Effector memory CD4-positive, alpha-beta T cell (primary cell): ENCODE results near the gene HIVEP3.
A peak's percentile ranks its signal among the peaks of the same experiment; 100 is the strongest.

Source experiments
- DNase-seq, 3 donors: peaks; one replicate each; pipeline ENCODE4 v3.0.0-alpha.2; 2020
- H3K27ac ChIP-seq: 2 replicates; pipeline ENCODE4 v1.7.0; 2013; ENCODE audit warnings: mild to moderate bottlenecking, low read length, moderate library complexity; ENCODE audit not compliant: insufficient read depth, poor library complexity, severe bottlenecking
- H3K27me3 ChIP-seq: replicated peaks from 2 replicates; pipeline ENCODE4 v1.7.0; 2013; ENCODE audit warnings: mild to moderate bottlenecking, low read length; ENCODE audit not compliant: insufficient read depth, control insufficient read depth, poor library complexity, severe bottlenecking
- H3K36me3 ChIP-seq: 2 replicates; pipeline ENCODE4 v1.7.0; 2013; ENCODE audit warnings: mild to moderate bottlenecking, low read length, moderate library complexity; ENCODE audit not compliant: control insufficient read depth, insufficient read depth
- H3K4me1 ChIP-seq: 2 replicates; pipeline ENCODE4 v1.7.0; 2013; ENCODE audit warnings: low read length, mild to moderate bottlenecking; ENCODE audit not compliant: control insufficient read depth, insufficient read depth, poor library complexity, severe bottlenecking
- H3K4me3 ChIP-seq: 2 replicates; pipeline ENCODE4 v1.7.0; 2013; ENCODE audit warnings: low read length, low read depth, mild to moderate bottlenecking; ENCODE audit not compliant: insufficient read depth, poor library complexity, severe bottlenecking
- H3K9me3 ChIP-seq: 2 replicates; pipeline ENCODE4 v1.7.0; 2013; ENCODE audit warnings: mild to moderate bottlenecking, low read length, moderate library complexity; ENCODE audit not compliant: control insufficient read depth

Gene HIVEP3

DNA sequence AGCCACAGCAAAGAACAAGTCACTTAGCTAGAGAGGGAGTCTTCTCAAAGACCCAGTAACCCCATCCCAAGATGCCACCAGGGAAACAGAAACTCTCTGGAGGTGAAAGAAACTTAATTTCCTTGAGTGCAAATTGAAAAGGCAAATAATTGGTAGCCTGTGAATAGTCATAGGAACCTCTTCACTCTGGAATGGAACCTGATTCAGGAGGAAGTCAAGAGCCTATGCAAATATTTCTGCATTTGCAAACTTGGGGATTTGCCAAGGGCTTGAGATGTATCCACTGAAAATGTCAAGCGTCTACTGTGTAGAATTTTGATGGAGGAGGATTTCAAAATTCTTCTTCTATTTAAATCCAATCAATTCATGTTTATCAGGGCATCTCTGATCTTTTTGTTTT is 5.7 kb downstream of the HIVEP3 start:
- Histone ChIP-seq H3K9me3 (no peaks in the 10 kb centered on the region), H3K27ac (no peak overlapping the region), H3K27me3 (no peaks in the 10 kb centered on the region), H3K36me3 (no peaks in the 10 kb centered on the region), H3K4me3 (no peak overlapping the region), H3K4me1 (peaks cover 36% of the 10 kb centered on the region)
- no peak for DNase-seq

GRCh38 chr1:41908288-41908895 is 10.3 kb downstream of the HIVEP3 start:
- Histone ChIP-seq H3K4me3 (no peak overlapping the region), H3K4me1 (no peaks in the 10 kb centered on the region), H3K36me3 (no peaks in the 10 kb centered on the region), H3K27ac (no peak overlapping the region), H3K27me3 (no peaks in the 10 kb centered on the region), H3K9me3 (no peaks in the 10 kb centered on the region)
- no peak for DNase-seq

DNA sequence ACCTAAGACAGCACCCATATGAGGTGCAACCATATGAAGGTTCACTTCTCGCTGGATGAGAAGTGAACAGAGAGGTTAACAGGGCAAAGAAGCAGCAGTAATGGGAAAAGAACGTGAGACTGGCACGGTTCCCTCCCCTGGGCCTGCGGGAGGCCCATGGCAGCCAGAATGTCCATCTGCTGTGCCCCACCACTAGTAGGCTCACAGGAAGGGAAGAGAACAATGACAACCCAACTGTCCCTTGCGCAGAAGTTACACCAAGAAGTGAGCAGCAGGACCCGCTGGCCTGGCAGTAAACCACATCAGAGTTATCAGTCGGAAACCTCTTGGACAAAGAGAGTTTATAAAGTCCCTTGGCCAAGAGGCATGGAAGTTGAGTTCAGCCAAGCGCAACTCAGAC is 11.3 kb downstream of the HIVEP3 start:
- DNase-seq: no peak
- no peaks in the 10 kb centered on the region for H3K9me3 ChIP-seq
- H3K4me3 ChIP-seq: no peak overlapping the region
- peaks cover 1% of the 10 kb centered on the region for H3K4me1 ChIP-seq
- no peaks in the 10 kb centered on the region for H3K27me3 ChIP-seq
- no peaks in the 10 kb centered on the region for H3K36me3 ChIP-seq
- H3K27ac ChIP-seq: no peak overlapping the region

GRCh38 chr1:41906943-41907342 is 11.8 kb downstream of the HIVEP3 start:
- H3K27ac ChIP-seq: no peak overlapping the region
- no peak overlapping the region for H3K4me3 ChIP-seq
- H3K36me3 ChIP-seq: no peaks in the 10 kb centered on the region
- DNase-seq: no peak
- H3K4me1 ChIP-seq: peaks cover 7% of the 10 kb centered on the region
- H3K27me3 ChIP-seq: no peaks in the 10 kb centered on the region
- no peaks in the 10 kb centered on the region for H3K9me3 ChIP-seq

DNA sequence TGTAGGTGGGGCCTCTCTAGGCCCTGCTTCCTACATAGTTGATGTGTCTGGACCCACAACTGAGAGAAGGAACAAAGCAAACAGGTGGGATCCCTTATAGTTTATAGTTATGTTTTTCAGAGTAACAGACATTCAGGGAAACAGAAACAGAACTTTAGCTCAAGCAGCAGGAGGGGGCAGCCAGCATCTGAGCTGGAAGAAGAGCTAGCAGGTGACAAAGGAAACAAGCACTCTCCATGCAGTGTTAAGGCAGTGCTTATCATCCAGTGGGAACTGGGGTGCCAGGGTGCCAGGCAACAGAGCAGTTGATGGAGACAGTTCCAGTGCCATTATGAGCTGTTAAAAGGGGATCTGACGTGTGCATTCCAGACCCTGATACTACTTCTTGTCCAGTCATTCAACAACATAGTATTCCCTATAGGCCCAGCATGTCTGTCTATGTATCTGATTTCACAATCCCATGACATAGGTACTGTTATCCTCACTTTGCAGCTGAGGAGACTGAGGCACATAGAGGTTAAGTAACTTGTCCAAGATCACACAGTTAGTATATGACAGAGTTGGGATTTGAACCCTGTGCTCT is 13.5 kb downstream of the HIVEP3 start:
- Histone ChIP-seq H3K4me3 (no peak overlapping the region), H3K9me3 (no peaks in the 10 kb centered on the region), H3K36me3 (no peaks in the 10 kb centered on the region), H3K27me3 (no peaks in the 10 kb centered on the region), H3K27ac (no peak overlapping the region), H3K4me1 (peaks cover 10% of the 10 kb centered on the region)
- no peak for DNase-seq

GRCh38 chr1:41902664-41903063 is 16.1 kb downstream of the HIVEP3 start:
- DNase-seq: no peak
- no peaks in the 10 kb centered on the region for H3K36me3 ChIP-seq
- no peak overlapping the region for H3K4me3 ChIP-seq
- H3K4me1 ChIP-seq: peaks cover 28% of the 10 kb centered on the region
- no peak overlapping the region for H3K27ac ChIP-seq
- no peaks in the 10 kb centered on the region for H3K27me3 ChIP-seq
- H3K9me3 ChIP-seq: no peaks in the 10 kb centered on the region

DNA sequence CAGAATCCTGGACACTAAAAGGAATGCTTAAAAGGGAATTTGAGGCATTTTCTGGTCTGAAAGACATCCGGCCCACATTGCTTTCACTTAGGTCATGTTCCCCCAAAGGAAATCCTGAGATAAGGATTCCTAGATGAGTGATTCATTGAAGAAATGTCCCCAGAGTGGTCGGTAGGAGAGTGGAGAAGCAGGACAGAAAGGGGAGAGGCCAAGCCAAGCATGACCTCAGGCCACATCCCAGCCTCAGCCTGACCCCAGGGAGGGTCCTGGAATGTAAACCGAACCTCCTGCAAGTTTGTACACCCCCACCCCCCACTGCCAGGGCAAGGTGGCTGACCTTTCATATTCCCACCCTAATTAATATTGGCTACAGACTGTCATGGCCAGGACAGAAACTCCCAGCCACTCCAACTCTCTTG is 16.6 kb downstream of the HIVEP3 start:
- no peak overlapping the region for H3K4me3 ChIP-seq
- peaks cover 30% of the 10 kb centered on the region for H3K4me1 ChIP-seq
- H3K27ac ChIP-seq: no peak overlapping the region
- no peak for DNase-seq
- H3K9me3 ChIP-seq: no peaks in the 10 kb centered on the region
- no peaks in the 10 kb centered on the region for H3K27me3 ChIP-seq
- H3K36me3 ChIP-seq: no peaks in the 10 kb centered on the region

DNA sequence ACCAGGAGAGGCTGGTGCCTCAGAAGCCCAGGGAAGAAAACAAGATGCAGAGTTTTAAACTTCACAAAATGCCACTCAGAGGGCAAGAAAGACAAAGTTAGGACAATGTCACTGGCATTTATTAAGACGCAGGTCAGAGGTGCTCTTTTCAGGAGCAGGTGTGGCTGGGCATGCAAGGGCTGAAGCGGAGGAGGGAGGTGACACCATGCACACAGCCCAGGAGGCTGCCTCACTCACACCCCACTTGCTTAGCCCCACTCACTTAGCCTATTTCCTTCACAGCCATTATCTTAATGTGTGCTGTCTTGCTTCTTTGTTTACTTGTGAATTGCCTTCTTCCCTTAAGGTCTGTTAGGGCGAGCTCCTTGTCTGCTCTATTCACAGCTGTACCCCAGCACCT is 17.2 kb downstream of the HIVEP3 start:
- H3K4me1 ChIP-seq: peaks cover 30% of the 10 kb centered on the region
- no peak overlapping the region for H3K4me3 ChIP-seq
- H3K36me3 ChIP-seq: no peaks in the 10 kb centered on the region
- no peaks in the 10 kb centered on the region for H3K27me3 ChIP-seq
- H3K27ac ChIP-seq: no peak overlapping the region
- no peak for DNase-seq
- no peaks in the 10 kb centered on the region for H3K9me3 ChIP-seq

GRCh38 chr1:41900603-41901444 is 17.9 kb downstream of the HIVEP3 start:
- DNase-seq: no peak
- Histone ChIP-seq H3K4me3 (no peak overlapping the region), H3K27me3 (no peaks in the 10 kb centered on the region), H3K4me1 (peaks cover 30% of the 10 kb centered on the region), H3K9me3 (no peaks in the 10 kb centered on the region), H3K27ac (no peak overlapping the region), H3K36me3 (no peaks in the 10 kb centered on the region)

GRCh38 chr1:41898191-41898713 is 20.5 kb downstream of the HIVEP3 start:
- no peaks in the 10 kb centered on the region for H3K9me3 ChIP-seq
- DNase-seq: peak; percentile 14 to 65 (median 53)
- no peaks in the 10 kb centered on the region for H3K27me3 ChIP-seq
- no peaks in the 10 kb centered on the region for H3K36me3 ChIP-seq
- no peak overlapping the region for H3K4me3 ChIP-seq
- H3K4me1 ChIP-seq: peaks cover 30% of the 10 kb centered on the region
- H3K27ac ChIP-seq: peak overlapping the region; percentile 49
